ENCODE data around the gene RPP38.

DNA sequence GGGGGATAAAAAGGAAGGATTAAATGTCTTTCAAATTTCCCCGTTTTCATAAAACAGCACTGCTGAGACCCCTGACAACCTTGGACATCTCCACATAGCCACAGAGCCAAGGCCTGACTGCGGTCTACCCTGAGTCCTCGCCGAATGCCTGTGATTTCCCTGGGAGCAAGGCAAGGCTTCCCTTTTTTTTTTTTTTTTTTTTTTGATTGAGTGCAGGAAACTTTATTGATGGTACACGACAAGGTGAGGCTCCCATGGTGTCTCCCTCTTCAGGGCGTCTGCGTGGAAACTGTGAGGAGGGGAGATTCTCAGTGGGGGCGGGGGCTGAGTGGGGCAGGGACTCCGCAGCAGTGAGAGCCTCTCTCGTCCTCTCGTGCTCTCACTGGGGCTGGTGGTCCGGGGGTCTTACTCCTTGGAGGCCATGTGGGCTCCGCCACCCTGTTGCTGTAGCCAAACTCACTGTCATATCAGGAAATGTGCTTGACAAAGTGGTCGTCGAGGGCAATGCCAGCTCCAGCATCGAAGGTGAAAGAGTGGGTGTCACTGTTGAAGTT is 4.2 kb upstream of the RPP38 start:
- TF ChIP-seq, protein P1, sequence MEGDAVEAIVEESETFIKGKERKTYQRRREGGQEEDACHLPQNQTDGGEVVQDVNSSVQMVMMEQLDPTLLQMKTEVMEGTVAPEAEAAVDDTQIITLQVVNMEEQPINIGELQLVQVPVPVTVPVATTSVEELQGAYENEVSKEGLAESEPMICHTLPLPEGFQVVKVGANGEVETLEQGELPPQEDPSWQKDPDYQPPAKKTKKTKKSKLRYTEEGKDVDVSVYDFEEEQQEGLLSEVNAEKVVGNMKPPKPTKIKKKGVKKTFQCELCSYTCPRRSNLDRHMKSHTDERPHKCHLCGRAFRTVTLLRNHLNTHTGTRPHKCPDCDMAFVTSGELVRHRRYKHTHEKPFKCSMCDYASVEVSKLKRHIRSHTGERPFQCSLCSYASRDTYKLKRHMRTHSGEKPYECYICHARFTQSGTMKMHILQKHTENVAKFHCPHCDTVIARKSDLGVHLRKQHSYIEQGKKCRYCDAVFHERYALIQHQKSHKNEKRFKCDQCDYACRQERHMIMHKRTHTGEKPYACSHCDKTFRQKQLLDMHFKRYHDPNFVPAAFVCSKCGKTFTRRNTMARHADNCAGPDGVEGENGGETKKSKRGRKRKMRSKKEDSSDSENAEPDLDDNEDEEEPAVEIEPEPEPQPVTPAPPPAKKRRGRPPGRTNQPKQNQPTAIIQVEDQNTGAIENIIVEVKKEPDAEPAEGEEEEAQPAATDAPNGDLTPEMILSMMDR (IDR thresholded peaks at IDR 0.05; ENCODE audit: insufficient read depth, low read length), result no peak
- TF ChIP-seq, protein P2, sequence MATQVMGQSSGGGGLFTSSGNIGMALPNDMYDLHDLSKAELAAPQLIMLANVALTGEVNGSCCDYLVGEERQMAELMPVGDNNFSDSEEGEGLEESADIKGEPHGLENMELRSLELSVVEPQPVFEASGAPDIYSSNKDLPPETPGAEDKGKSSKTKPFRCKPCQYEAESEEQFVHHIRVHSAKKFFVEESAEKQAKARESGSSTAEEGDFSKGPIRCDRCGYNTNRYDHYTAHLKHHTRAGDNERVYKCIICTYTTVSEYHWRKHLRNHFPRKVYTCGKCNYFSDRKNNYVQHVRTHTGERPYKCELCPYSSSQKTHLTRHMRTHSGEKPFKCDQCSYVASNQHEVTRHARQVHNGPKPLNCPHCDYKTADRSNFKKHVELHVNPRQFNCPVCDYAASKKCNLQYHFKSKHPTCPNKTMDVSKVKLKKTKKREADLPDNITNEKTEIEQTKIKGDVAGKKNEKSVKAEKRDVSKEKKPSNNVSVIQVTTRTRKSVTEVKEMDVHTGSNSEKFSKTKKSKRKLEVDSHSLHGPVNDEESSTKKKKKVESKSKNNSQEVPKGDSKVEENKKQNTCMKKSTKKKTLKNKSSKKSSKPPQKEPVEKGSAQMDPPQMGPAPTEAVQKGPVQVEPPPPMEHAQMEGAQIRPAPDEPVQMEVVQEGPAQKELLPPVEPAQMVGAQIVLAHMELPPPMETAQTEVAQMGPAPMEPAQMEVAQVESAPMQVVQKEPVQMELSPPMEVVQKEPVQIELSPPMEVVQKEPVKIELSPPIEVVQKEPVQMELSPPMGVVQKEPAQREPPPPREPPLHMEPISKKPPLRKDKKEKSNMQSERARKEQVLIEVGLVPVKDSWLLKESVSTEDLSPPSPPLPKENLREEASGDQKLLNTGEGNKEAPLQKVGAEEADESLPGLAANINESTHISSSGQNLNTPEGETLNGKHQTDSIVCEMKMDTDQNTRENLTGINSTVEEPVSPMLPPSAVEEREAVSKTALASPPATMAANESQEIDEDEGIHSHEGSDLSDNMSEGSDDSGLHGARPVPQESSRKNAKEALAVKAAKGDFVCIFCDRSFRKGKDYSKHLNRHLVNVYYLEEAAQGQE (IDR thresholded peaks at IDR 0.05; ENCODE audit: insufficient replicate concordance, low read depth), result no peak
- no peak for TF ChIP-seq POLR2AphosphoS5 (IDR thresholded peaks at IDR 0.05; ENCODE audit: low read depth)
- TF ChIP-seq GABPA (IDR thresholded peaks at IDR 0.05; ENCODE audit: low read depth), result no peak
